ENCODE data around the gene ELL2. TPM values are rescaled to one million over a fixed set of nuclear protein-coding genes. Genes with fewer than 3 reads are reported as not detected.
"Not testable (repeated sequence)": the region's sequence is repeated elsewhere in the genome, so short reads cannot be mapped to it uniquely, and the experiment has no call there.

Gene ELL2
- total and polyA plus RNA-seq, 2 donors from 2014 or later = 10.1 to 37.2 TPM

DNA sequence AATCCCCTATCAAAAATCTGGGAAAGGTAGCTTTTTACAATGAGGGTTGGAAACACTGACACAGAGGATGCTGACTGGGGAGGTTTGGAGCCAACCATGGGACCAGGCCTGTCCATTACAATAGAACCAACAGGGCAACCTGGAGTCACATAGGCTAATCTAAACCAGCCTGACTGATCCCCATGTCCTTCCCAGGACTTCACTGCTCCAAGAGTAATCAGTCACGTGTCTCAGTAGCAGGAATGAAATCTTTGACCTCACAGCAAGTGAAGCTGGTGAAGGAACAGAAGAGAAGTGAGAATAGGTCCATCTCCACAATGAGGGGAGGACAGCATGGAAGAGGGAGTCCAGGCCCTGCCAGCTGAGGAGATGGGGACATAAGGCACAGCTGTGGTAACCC, 123.1 kb downstream of the ELL2 start:
- Histone ChIP-seq H3K27me3 (ENCODE audit: control insufficient read depth, insufficient read depth, low read length) (no peaks in the 10 kb centered on the region), H3K4me3 (ENCODE audit: low read length in 3 of 3) (no peak overlapping the region), H3K9ac (ENCODE audit: low read length in 3 of 3) (no peak overlapping the region), H3K9me3 (ENCODE audit: control insufficient read depth in 2 of 3, insufficient read depth in 1 of 3, low read length in 3 of 3) (no peaks in the 10 kb centered on the region), H3K36me3 (ENCODE audit: control insufficient read depth in 2 of 3, insufficient read depth in 3 of 3, low read length in 3 of 3) (no peaks in the 10 kb centered on the region), H3K4me1 (ENCODE audit: control insufficient read depth in 2 of 3, insufficient read depth in 2 of 3, low read depth in 1 of 3, low read length in 3 of 3) (peaks cover 0 to 14% (median 14%) of the 10 kb centered on the region in 3 donors), H3K27ac (ENCODE audit: low read depth in 2 of 2, low read length in 2 of 2) (no peak overlapping the region)
- FAIRE-seq = no peak
- TF ChIP-seq, protein P1, sequence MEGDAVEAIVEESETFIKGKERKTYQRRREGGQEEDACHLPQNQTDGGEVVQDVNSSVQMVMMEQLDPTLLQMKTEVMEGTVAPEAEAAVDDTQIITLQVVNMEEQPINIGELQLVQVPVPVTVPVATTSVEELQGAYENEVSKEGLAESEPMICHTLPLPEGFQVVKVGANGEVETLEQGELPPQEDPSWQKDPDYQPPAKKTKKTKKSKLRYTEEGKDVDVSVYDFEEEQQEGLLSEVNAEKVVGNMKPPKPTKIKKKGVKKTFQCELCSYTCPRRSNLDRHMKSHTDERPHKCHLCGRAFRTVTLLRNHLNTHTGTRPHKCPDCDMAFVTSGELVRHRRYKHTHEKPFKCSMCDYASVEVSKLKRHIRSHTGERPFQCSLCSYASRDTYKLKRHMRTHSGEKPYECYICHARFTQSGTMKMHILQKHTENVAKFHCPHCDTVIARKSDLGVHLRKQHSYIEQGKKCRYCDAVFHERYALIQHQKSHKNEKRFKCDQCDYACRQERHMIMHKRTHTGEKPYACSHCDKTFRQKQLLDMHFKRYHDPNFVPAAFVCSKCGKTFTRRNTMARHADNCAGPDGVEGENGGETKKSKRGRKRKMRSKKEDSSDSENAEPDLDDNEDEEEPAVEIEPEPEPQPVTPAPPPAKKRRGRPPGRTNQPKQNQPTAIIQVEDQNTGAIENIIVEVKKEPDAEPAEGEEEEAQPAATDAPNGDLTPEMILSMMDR (IDR thresholded peaks at IDR 0.05; ENCODE audit: borderline replicate concordance, extremely low read depth, insufficient read depth) = no peak
- intact Hi-C loops (cut with DNase I) = no loop called here
- no peak for DNase-seq

DNA sequence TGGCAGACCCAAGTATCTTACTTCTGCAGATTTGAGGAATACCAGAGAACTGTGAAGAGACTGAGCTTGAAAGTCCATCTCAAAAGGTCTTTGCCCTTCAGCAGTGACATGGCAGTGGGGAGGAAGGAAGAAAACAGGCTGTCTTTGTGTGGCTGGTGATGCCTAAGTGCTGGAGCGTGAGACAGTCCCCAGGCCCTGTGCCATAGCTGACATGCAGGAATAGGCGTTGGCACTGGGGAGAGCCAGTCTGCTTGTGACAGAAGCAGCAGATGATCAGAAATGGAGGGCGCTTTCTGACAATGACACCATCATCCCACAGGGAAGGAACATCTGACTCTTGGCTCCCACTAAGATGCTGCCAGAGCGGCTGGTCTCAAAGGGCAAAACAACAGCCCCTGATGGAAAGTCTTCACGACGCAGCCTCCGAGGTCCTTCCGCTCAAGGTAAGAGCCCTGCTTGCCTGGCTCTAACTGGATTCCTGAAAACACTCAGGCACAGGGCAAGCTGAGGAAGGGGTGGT, 123.6 kb downstream of the ELL2 start:
- TF ChIP-seq, protein P1 (IDR thresholded peaks at IDR 0.05; ENCODE audit: borderline replicate concordance, extremely low read depth, insufficient read depth) = no peak
- DNase-seq (no peak), FAIRE-seq (no peak)
- Histone ChIP-seq H3K9me3 (ENCODE audit: control insufficient read depth in 2 of 3, insufficient read depth in 1 of 3, low read length in 3 of 3) (no peaks in the 10 kb centered on the region), H3K4me3 (ENCODE audit: low read length in 3 of 3) (no peak overlapping the region), H3K27ac (ENCODE audit: low read depth in 2 of 2, low read length in 2 of 2) (no peak overlapping the region), H3K4me1 (ENCODE audit: control insufficient read depth in 2 of 3, insufficient read depth in 2 of 3, low read depth in 1 of 3, low read length in 3 of 3) (peaks cover 0 to 11% (median 9%) of the 10 kb centered on the region in 3 donors), H3K9ac (ENCODE audit: low read length in 3 of 3) (no peak overlapping the region), H3K27me3 (ENCODE audit: control insufficient read depth, insufficient read depth, low read length) (no peaks in the 10 kb centered on the region), H3K36me3 (ENCODE audit: control insufficient read depth in 2 of 3, insufficient read depth in 3 of 3, low read length in 3 of 3) (no peaks in the 10 kb centered on the region)
- intact Hi-C loops (cut with DNase I) = no loop called here

DNA sequence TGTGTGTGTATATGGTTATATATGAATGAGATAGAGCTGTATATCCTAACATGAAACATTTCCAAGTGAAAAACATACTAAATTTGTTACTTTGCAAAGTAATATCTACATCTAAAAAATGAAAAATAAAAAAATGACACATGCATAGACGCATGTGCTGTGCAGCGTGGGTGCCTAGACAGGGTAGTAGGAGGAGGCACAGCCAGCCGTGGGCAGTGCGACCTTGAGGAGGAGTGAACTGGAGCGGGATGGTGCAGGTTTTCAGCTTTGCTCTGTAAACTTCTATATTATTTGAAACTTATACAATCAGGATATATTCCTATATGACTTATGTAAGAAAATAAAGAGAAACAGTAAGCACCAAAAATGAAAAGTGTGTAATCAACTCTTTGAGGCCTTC, 124.2 kb downstream of the ELL2 start:
- no peaks in the 10 kb centered on the region for H3K9me3 ChIP-seq (ENCODE audit: control insufficient read depth in 2 of 3, insufficient read depth in 1 of 3, low read length in 3 of 3)
- TF ChIP-seq, protein P1 (IDR thresholded peaks at IDR 0.05; ENCODE audit: borderline replicate concordance, extremely low read depth, insufficient read depth) = no peak
- no peak overlapping the region for H3K9ac ChIP-seq (ENCODE audit: low read length in 3 of 3)
- no peak overlapping the region for H3K4me3 ChIP-seq (ENCODE audit: low read length in 3 of 3)
- intact Hi-C loops (cut with DNase I) = no loop called here
- peaks cover 0 to 9% (median 7%) of the 10 kb centered on the region in 3 donors for H3K4me1 ChIP-seq (ENCODE audit: control insufficient read depth in 2 of 3, insufficient read depth in 2 of 3, low read depth in 1 of 3, low read length in 3 of 3)
- no peak overlapping the region for H3K27ac ChIP-seq (ENCODE audit: low read depth in 2 of 2, low read length in 2 of 2)
- FAIRE-seq = no peak
- DNase-seq = no peak
- no peaks in the 10 kb centered on the region for H3K27me3 ChIP-seq (ENCODE audit: control insufficient read depth, insufficient read depth, low read length)
- H3K36me3 ChIP-seq (ENCODE audit: control insufficient read depth in 2 of 3, insufficient read depth in 3 of 3, low read length in 3 of 3) = no peaks in the 10 kb centered on the region

DNA sequence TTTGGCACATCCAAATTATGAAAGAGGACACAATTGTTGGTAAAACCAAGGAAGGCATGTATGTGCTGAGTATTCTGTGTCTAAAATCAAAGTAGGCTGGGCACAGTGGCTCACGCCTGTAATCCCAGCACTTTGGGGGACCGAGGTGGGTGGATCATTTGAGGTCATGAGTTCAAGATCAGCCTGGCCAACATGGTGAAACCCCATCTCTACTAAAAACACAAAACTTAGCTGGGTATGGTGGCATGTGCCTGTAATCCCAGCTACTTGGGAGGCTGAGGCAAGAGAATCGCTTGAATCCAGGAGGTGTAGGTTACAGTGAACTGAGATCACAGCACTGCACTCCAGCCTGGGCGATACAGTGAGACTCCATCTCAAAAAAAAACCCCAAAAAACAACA, 124.7 kb downstream of the ELL2 start:
- H3K27ac ChIP-seq (ENCODE audit: low read depth in 2 of 2, low read length in 2 of 2); intact Hi-C loops (cut with DNase I); H3K9ac ChIP-seq (ENCODE audit: low read length in 3 of 3); H3K4me1 ChIP-seq (ENCODE audit: control insufficient read depth in 2 of 3, insufficient read depth in 2 of 3, low read depth in 1 of 3, low read length in 3 of 3); DNase-seq; H3K9me3 ChIP-seq (ENCODE audit: control insufficient read depth in 2 of 3, insufficient read depth in 1 of 3, low read length in 3 of 3); H3K36me3 ChIP-seq (ENCODE audit: control insufficient read depth in 2 of 3, insufficient read depth in 3 of 3, low read length in 3 of 3); FAIRE-seq; H3K4me3 ChIP-seq (ENCODE audit: low read length in 3 of 3); H3K27me3 ChIP-seq (ENCODE audit: control insufficient read depth, insufficient read depth, low read length): not testable (repeated sequence)
